GM18499 (cell line): Measurements from ENCODE around the gene CASTOR1.
"Not testable (repeated sequence)": the region's sequence is repeated elsewhere in the genome, so short reads cannot be mapped to it uniquely, and the experiment has no call there.

ENCODE experiments used
- ATAC-seq: cut with Tn5 transposase; IDR thresholded peaks from one replicate; pipeline ENCODE4 v1.9.1; 2021; ENCODE audit warnings: moderate number of reproducible peaks; ENCODE audit not compliant: insufficient read depth, unreplicated experiment

CASTOR1 gene

GRCh38 chr22:30289141-30289979 lies at the start of gene CASTOR1:
TSS of gene CASTOR1 (minus strand) at chr22:30289505. CDS start at chr22:30289497, 8 bp downstream.
- ATAC-seq, result no peak

GRCh38 chr22:30338802-30339201 lies 49.5 kb upstream of the CASTOR1 start:
- ATAC-seq, result no peak

GRCh38 chr22:30338341-30338740 lies 49.0 kb upstream of the CASTOR1 start:
- ATAC-seq, result not testable (repeated sequence)

GRCh38 chr22:30337461-30337778 lies 48.1 kb upstream of the CASTOR1 start:
- no peak for ATAC-seq

GRCh38 chr22:30336752-30337460 lies 47.6 kb upstream of the CASTOR1 start:
- no peak for ATAC-seq

GRCh38 chr22:30335236-30335635 lies 45.9 kb upstream of the CASTOR1 start:
- ATAC-seq, result no peak

- ATAC-seq, result no peak
These were observed 45.3 kb upstream of the CASTOR1 start for GRCh38 chr22:30334646-30335045.

GRCh38 chr22:30333707-30334087 lies 44.4 kb upstream of the CASTOR1 start:
- ATAC-seq, result no peak

- ATAC-seq, result no peak
These were observed 43.8 kb upstream of the CASTOR1 start for GRCh38 chr22:30332994-30333706.

GRCh38 chr22:30332551-30332950 lies 43.2 kb upstream of the CASTOR1 start:
- ATAC-seq, result no peak

GRCh38 chr22:30328466-30329049 lies 39.3 kb upstream of the CASTOR1 start:
- no peak for ATAC-seq

- no peak for ATAC-seq
These were observed 38.6 kb upstream of the CASTOR1 start for GRCh38 chr22:30327864-30328345.

- peak; percentile 78 for ATAC-seq
These were observed 37.5 kb upstream of the CASTOR1 start, which contains the start of gene TBC1D10A for GRCh38 chr22:30326706-30327362. TSS of gene TBC1D10A (minus strand) at chr22:30326941. CDS start at chr22:30326881, 60 bp downstream.

GRCh38 chr22:30326255-30326705 lies 37.0 kb upstream of the CASTOR1 start:
- ATAC-seq, result no peak

GRCh38 chr22:30325724-30326254 lies 36.5 kb upstream of the CASTOR1 start:
- ATAC-seq, result no peak

- no peak for ATAC-seq
These were observed 35.9 kb upstream of the CASTOR1 start for GRCh38 chr22:30325065-30325720.

GRCh38 chr22:30324014-30324730 lies 34.9 kb upstream of the CASTOR1 start:
- no peak for ATAC-seq

- ATAC-seq, result no peak
These were observed 33.9 kb upstream of the CASTOR1 start for GRCh38 chr22:30323246-30323645.
